Gastroesophageal sphincter (tissue), 4 donors: ENCODE data around the gene LMO1. TPM values are rescaled to one million over a fixed set of nuclear protein-coding genes. Genes with fewer than 3 reads are reported as not detected.
A peak's percentile ranks its signal among the peaks of the same experiment; 100 is the strongest.

Experiments
- ATAC-seq: fragments of 150-250 bp; one replicate; pipeline ENCODE4 v1.9.1; 2016; ENCODE audit warnings: mild to moderate bottlenecking, moderate library complexity
- H3K27ac ChIP-seq, 4 donors: fragments of 200-600 bp; sonication (generic) in 3 of 4; 1 replicate in 3 of 4; 2 replicates in 1 of 4; pipeline ENCODE4 v1.5.1; 2016 to 2019
- H3K27me3 ChIP-seq: fragments of 200-600 bp; sonication (generic); one replicate; pipeline ENCODE4 v1.5.1; 2019
- H3K36me3 ChIP-seq, 2 donors: fragments of 200-600 bp; sonication (generic); one replicate each; pipeline ENCODE4 v1.5.1; 2019; ENCODE audit warnings: control low read depth in 1 of 2
- H3K4me1 ChIP-seq, 3 donors: fragments of 200-600 bp; sonication (generic); 1 replicate in 2 of 3; 2 replicates in 1 of 3; pipeline ENCODE4 v1.5.1; 2016 to 2019; ENCODE audit warnings: control low read depth in 2 of 3
- H3K4me3 ChIP-seq, 2 donors: fragments of 200-600 bp; sonication (generic); one replicate each; pipeline ENCODE4 v1.5.1; 2019; ENCODE audit warnings: mild to moderate bottlenecking in 1 of 2, moderate library complexity in 1 of 2
- H3K9me3 ChIP-seq, 3 donors: fragments of 200-600 bp; sonication (generic); one replicate each; pipeline ENCODE4 v1.5.1; 2017 to 2019; ENCODE audit warnings: control low read depth in 2 of 3
- CTCF ChIP-seq, 4 experiments: fragments of 200-600 bp in 2 of 4; fragments of 450-650 bp in 2 of 4; sonication (generic) in 1 of 4; IDR thresholded peaks; one replicate each; pipeline ENCODE4 v1.5.1; 2017 to 2019; ENCODE audit warnings: antibody characterized with exemption in 4 of 4, mild to moderate bottlenecking in 2 of 4, moderate library complexity in 2 of 4
- EP300 ChIP-seq: sonication (generic); formaldehyde crosslinking; IDR thresholded peaks from one replicate; pipeline ENCODE4 v1.6.1; 2017; ENCODE audit warnings: antibody characterized with exemption, mild to moderate bottlenecking
- POLR2A ChIP-seq, 2 donors: fragments of 450-650 bp; IDR thresholded peaks; one replicate each; pipeline ENCODE4 v1.6.1; 2017; ENCODE audit warnings: antibody characterized with exemption in 2 of 2, mild to moderate bottlenecking in 2 of 2, moderate library complexity in 1 of 2
- POLR2AphosphoS5 ChIP-seq: sonication (generic); formaldehyde crosslinking; IDR thresholded peaks from one replicate; pipeline ENCODE4 v1.6.1; 2017; ENCODE audit warnings: antibody characterized with exemption
- WGBS, 2 donors: methylation state at CpG; one replicate each; pipeline ENCODE4 v1.1.5; 2018; ENCODE audit warnings: low coverage in 1 of 2; 5-methylcytosine and 5-hydroxymethylcytosine counted together
- total RNA-seq, 4 donors: library from RNA; depleted of rRNA; stranded (reverse); fragments of >200 nt; gene quantifications; one replicate each; pipeline ENCODE4 v1.1.0, GENCODE V29; 2016

The LMO1 gene
- total RNA-seq, 4 donors from 2014 or later: not detected

GRCh38 chr11:8271106-8271886 lies 7.6 kb upstream of the LMO1 start:
- ATAC-seq: no peak
- Histone ChIP-seq H3K4me1 (peaks cover 0 to 17% (median 6%) of the 10 kb centered on the region in 3 donors), H3K27ac (no peak overlapping the region), H3K27me3 (peaks cover 53% of the 10 kb centered on the region), H3K4me3 (no peak overlapping the region), H3K36me3 (no peaks in the 10 kb centered on the region), H3K9me3 (no peaks in the 10 kb centered on the region)
- no peak for TF ChIP-seq EP300
- no peak for TF ChIP-seq CTCF (IDR thresholded peaks at IDR 0.05)
- TF ChIP-seq POLR2A (IDR thresholded peaks at IDR 0.05): no peak
- no peak for TF ChIP-seq POLR2AphosphoS5
- 91 to 100% methylated on average over 1 to 4 of the region's 5 CpGs for WGBS, 2 donors

- H3K27ac ChIP-seq: no peak overlapping the region
- ATAC-seq: no peak
- no peaks in the 10 kb centered on the region for H3K36me3 ChIP-seq
- TF ChIP-seq EP300 (no peak), POLR2AphosphoS5 (no peak), CTCF (IDR thresholded peaks at IDR 0.05) (no peak), POLR2A (IDR thresholded peaks at IDR 0.05) (no peak)
- no peaks in the 10 kb centered on the region for H3K9me3 ChIP-seq
- H3K27me3 ChIP-seq: peaks cover 69% of the 10 kb centered on the region
- no peak overlapping the region for H3K4me3 ChIP-seq
- H3K4me1 ChIP-seq: peaks cover 0 to 17% (median 6%) of the 10 kb centered on the region in 3 donors
- WGBS, 2 donors: 67 to 94% methylated on average over 3 to 4 of the region's 5 CpGs
Measured at GRCh38 chr11:8269636-8270035, 6.0 kb upstream of the LMO1 start.

GRCh38 chr11:8268530-8269400 lies 5.1 kb upstream of the LMO1 start:
- Histone ChIP-seq H3K4me1 (peaks cover 0 to 24% (median 6%) of the 10 kb centered on the region in 3 donors), H3K36me3 (no peaks in the 10 kb centered on the region), H3K27me3 (peaks cover 75% of the 10 kb centered on the region), H3K9me3 (no peaks in the 10 kb centered on the region), H3K27ac (no peak overlapping the region), H3K4me3 (peak overlapping the region; percentile 5 to 57)
- TF ChIP-seq EP300 (no peak), POLR2AphosphoS5 (no peak), CTCF (IDR thresholded peaks at IDR 0.05) (no peak), POLR2A (IDR thresholded peaks at IDR 0.05) (no peak)
- peak; percentile 26 for ATAC-seq
- WGBS, 2 donors: 14 to 22% methylated on average over 2 to 8 of the region's 65 CpGs

GRCh38 chr11:8267831-8268529 lies 4.3 kb upstream of the LMO1 start:
- peaks cover 75% of the 10 kb centered on the region for H3K27me3 ChIP-seq
- WGBS, 2 donors: no CpG with 5 or more reads among the region's 74 CpGs
- TF ChIP-seq CTCF (IDR thresholded peaks at IDR 0.05) (no peak), POLR2A (IDR thresholded peaks at IDR 0.05) (no peak), EP300 (no peak)

More at GRCh38 chr11:8267831-8268529, 4.3 kb upstream of the LMO1 start:
- Histone ChIP-seq H3K36me3 (no peaks in the 10 kb centered on the region), H3K27ac (no peak overlapping the region), H3K4me1 (peaks cover 0 to 32% (median 12%) of the 10 kb centered on the region in 3 donors), H3K9me3 (no peaks in the 10 kb centered on the region), H3K4me3 (peak overlapping the region; percentile 5 to 57)
- ATAC-seq: peak; percentile 14
